ENCODE measurements around the gene PLAC9.
"Not testable (repeated sequence)": the region's sequence is repeated elsewhere in the genome, so short reads cannot be mapped to it uniquely, and the experiment has no call there.

Gene PLAC9

DNA sequence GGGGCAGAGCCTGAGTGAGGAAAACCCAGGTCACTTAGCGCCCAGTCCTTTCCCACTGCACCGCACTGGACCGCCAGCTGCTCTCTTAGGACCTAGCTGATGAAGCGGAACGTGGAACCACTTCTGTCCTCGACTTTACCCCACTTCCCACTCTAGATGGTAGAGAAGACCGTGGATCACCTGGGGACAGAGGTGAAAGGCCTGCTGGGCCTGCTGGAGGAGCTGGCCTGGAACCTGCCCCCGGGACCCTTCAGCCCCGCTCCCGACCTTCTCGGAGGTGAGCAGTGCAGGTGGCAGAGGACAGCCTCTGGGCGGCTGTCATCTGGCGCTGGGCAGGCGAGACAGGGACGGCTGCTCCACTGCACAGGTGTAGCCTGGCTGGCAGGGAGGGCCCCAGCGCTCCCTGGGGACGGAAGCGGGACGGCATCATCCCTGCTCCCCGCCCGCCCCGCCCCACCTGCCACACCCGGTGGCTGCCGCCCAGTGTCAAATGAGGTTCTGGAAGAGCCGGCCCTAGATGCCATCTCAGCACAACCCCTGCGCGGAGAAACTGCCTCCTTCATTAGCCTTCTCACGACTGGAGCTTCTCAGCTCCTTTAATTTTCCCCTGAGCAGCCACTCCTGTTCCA lies 11.7 kb downstream of the PLAC9 start:
- peak; percentile 28 for DNase-seq (ENCODE audit: low read depth)
- TF ChIP-seq POLR2A (IDR thresholded peaks at IDR 0.05; ENCODE audit: extremely low read depth, insufficient read length) (no peak), MYC (IDR thresholded peaks at IDR 0.05; ENCODE audit: low read depth, low read length) (no peak)
- TF ChIP-seq, protein P1, sequence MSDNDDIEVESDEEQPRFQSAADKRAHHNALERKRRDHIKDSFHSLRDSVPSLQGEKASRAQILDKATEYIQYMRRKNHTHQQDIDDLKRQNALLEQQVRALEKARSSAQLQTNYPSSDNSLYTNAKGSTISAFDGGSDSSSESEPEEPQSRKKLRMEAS (IDR thresholded peaks at IDR 0.05; ENCODE audit: low read depth, low read length) = no peak
- TF ChIP-seq, protein P2, sequence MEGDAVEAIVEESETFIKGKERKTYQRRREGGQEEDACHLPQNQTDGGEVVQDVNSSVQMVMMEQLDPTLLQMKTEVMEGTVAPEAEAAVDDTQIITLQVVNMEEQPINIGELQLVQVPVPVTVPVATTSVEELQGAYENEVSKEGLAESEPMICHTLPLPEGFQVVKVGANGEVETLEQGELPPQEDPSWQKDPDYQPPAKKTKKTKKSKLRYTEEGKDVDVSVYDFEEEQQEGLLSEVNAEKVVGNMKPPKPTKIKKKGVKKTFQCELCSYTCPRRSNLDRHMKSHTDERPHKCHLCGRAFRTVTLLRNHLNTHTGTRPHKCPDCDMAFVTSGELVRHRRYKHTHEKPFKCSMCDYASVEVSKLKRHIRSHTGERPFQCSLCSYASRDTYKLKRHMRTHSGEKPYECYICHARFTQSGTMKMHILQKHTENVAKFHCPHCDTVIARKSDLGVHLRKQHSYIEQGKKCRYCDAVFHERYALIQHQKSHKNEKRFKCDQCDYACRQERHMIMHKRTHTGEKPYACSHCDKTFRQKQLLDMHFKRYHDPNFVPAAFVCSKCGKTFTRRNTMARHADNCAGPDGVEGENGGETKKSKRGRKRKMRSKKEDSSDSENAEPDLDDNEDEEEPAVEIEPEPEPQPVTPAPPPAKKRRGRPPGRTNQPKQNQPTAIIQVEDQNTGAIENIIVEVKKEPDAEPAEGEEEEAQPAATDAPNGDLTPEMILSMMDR (IDR thresholded peaks at IDR 0.05; ENCODE audit: low read depth, low read length) = no peak
- H3K4me3 ChIP-seq (ENCODE audit: low read depth, low read length) = no peak overlapping the region

DNA sequence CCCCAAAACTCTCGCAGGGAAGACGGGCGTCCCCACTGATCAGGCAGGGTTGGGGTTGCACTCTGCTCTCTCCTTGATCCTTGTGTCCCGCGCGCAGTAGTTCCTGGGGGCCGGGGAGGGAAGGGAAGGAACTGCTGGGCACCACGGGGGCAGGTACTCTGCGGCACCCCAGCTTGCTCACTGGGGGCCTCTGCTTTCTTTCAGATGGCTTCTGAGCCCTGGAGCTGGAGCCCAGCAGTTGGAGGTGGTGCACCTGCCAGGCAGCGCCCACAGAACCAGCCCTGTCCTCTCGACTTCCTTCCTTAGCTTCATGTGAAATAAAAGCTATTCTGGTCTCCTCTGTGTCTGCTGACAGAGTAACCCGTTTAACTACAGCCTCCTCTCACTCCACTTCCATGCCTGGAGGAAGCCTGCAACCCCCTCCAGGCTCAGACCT lies 12.2 kb downstream of the PLAC9 start:
- H3K4me3 ChIP-seq (ENCODE audit: low read depth, low read length) = no peak overlapping the region

DNA sequence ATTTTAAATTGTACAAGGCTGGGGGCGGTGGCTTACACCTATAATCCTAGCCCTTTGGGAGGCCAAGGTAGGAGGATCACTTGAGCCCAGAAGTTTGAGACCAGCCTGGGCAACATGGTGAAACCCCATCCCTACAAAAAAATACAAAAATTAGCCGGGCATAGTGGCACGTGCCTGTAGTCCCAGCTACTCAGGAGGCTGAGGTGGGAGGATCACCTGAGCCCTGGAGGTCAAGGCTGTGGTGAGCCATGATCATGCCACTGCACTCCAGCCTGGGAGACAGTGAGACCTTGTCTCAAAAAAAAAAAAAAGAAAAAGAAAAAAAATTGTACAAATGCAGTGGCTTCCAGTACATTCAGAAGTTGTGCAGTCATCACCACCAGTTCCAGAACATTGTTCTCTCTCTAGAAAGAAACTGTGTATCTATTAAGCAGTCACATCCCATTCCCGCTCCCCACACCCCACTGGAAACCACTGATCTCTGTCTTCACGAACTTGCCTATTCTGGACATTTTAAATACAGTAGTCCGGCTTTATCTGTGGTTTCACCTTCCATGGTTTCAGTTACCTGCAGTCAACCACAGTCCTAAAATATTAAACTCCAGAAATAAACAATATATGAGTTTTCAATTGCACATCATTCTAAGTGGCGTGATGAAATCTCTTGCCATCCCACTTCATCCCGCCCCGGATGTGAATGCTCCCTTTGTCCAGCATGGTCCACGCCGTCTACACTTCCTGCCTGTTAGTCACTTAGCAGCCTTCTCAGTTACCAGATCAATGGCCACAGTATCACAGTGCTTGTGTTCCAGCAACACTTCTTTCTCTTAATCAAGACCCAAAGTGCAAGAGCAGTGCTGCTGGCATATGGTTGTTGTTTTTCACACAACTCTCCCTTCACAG lies 13.1 kb downstream of the PLAC9 start:
- peak; percentile 51 for DNase-seq (ENCODE audit: low read depth)
- H3K4me3 ChIP-seq (ENCODE audit: low read depth, low read length) = not testable (repeated sequence)

More for the DNA sequence above, 12.2 kb downstream of the PLAC9 start:
- TF ChIP-seq, protein P2 (IDR thresholded peaks at IDR 0.05; ENCODE audit: low read depth, low read length) = no peak
- TF ChIP-seq MYC (IDR thresholded peaks at IDR 0.05; ENCODE audit: low read depth, low read length) (no peak), POLR2A (IDR thresholded peaks at IDR 0.05; ENCODE audit: extremely low read depth, insufficient read length) (no peak)
- TF ChIP-seq, protein P1 (IDR thresholded peaks at IDR 0.05; ENCODE audit: low read depth, low read length) = no peak
- DNase-seq (ENCODE audit: low read depth) = peak; percentile 29

DNA sequence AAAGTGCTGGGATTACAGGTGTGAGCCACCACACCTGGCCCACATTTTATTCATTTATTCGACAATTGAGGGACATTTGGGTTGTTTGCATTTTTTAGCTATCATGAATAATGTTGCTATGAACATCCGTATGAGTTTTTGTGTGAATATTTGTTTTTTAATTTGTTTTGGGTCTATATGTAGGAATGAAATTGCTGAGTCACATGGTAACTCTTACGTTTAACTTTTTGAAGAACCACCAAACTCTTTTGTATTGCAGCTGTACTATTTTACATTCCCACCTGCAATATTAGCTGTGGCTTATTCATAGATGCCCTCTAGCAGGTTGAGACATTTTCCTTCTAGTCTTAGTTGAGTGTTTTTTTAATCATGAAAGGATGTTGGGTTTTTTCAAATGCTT lies 14.4 kb downstream of the PLAC9 start:
- no peak for TF ChIP-seq POLR2A (IDR thresholded peaks at IDR 0.05; ENCODE audit: extremely low read depth, insufficient read length)
- TF ChIP-seq, protein P1 (IDR thresholded peaks at IDR 0.05; ENCODE audit: low read depth, low read length) = no peak
- TF ChIP-seq, protein P2 (IDR thresholded peaks at IDR 0.05; ENCODE audit: low read depth, low read length) = no peak
- no peak for DNase-seq (ENCODE audit: low read depth)
- no peak overlapping the region for H3K4me3 ChIP-seq (ENCODE audit: low read depth, low read length)

DNA sequence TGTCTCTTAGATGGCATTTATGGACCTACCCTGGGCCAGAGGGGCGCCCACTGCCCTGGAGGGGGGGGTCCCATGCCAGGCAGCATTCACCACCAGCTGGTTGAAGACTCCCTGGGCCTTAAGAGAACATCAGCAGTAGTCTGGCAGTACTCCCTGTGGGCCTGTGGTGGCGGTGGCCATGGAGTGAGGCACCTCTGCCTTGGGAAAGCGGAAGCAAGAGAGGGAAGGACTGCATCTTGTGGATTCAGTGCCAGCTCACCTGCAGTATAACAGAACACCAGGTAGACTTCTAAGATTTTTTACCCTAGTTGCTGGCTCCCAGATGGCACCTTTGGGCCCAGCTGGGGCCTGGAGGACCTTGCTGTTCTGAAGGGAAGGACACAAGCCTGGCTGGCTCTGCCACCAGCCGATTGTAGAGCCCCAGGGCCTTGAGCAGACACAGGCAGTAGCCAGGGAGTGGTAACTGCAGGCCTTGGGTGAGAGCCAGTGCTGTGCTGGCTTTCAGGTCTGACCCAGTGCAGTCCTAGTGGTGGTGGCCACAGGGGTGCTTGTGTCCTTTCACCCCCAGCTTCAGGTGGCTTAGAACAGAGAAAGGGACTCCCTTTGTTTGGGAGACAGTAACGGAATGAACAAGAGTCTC lies 15.8 kb downstream of the PLAC9 start:
- TF ChIP-seq, protein P2 (IDR thresholded peaks at IDR 0.05; ENCODE audit: low read depth, low read length) = no peak
- TF ChIP-seq POLR2A (IDR thresholded peaks at IDR 0.05; ENCODE audit: extremely low read depth, insufficient read length) (no peak), MYC (IDR thresholded peaks at IDR 0.05; ENCODE audit: low read depth, low read length) (no peak)
- TF ChIP-seq, protein P1 (IDR thresholded peaks at IDR 0.05; ENCODE audit: low read depth, low read length) = no peak
- DNase-seq (ENCODE audit: low read depth) = no peak
- no peak overlapping the region for H3K4me3 ChIP-seq (ENCODE audit: low read depth, low read length)

DNA sequence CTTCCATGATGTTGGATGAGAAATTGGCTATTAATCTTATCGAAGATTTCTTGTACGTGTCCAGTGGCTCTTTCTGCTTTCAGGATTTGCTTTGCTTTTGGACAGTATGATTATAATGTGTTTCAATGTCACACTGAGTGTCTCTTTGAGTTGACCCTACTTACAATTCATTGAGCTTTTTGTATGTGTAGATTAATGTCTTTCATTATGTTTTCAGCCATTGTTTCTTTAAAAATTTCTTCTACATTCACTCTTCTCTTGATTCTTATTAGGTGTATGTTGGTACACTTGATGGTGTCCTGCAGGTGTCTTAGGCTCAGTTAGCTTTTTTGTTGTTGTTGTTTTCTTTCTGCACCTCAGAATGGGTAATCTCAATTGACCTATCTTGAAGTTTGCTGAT lies 16.6 kb downstream of the PLAC9 start:
- DNase-seq (ENCODE audit: low read depth) = no peak
- TF ChIP-seq, protein P2 (IDR thresholded peaks at IDR 0.05; ENCODE audit: low read depth, low read length) = no peak
- no peak for TF ChIP-seq MYC (IDR thresholded peaks at IDR 0.05; ENCODE audit: low read depth, low read length)
- TF ChIP-seq POLR2A (IDR thresholded peaks at IDR 0.05; ENCODE audit: extremely low read depth, insufficient read length) = no peak
- TF ChIP-seq, protein P1 (IDR thresholded peaks at IDR 0.05; ENCODE audit: low read depth, low read length) = no peak
- H3K4me3 ChIP-seq (ENCODE audit: low read depth, low read length) = no peak overlapping the region
